K562 (cell line): ENCODE measurements around the gene TBRG1. TPM values are rescaled to one million over a fixed set of nuclear protein-coding genes. Genes with fewer than 3 reads are reported as not detected.

Source experiments
- ARHGAP35 ChIP-seq: fragments of 450-650 bp; IDR thresholded peaks from 2 replicates; pipeline ENCODE4 v1.6.1; 2018; ENCODE audit not compliant: partially characterized antibody
- CC2D1A ChIP-seq: fragments of 450-650 bp; IDR thresholded peaks from 2 replicates; pipeline ENCODE4 v1.6.1; 2017; ENCODE audit warnings: mild to moderate bottlenecking
- DIDO1 ChIP-seq: fragments of 450-650 bp; IDR thresholded peaks from 2 replicates; pipeline ENCODE4 v1.6.1; 2016; ENCODE audit warnings: low read depth, missing biosample characterization, missing genetic modification characterization
- ELF4 ChIP-seq: fragments of 450-650 bp; formaldehyde crosslinking; IDR thresholded peaks from 2 replicates; pipeline ENCODE4 v1.4.0; 2022; ENCODE audit warnings: missing genetic modification characterization
- IFI16 ChIP-seq: fragments of 250-450 bp; sonication (Bioruptor Pico); IDR thresholded peaks from 2 replicates; pipeline ENCODE4 v2.1.2; 2022; ENCODE audit warnings: mild to moderate bottlenecking, inconsistent platforms
- MCM5 ChIP-seq: fragments of 450-650 bp; IDR thresholded peaks from 2 replicates; pipeline ENCODE4 v1.6.1; 2016; ENCODE audit warnings: low read depth
- NFRKB ChIP-seq: fragments of 450-650 bp; IDR thresholded peaks from 2 replicates; pipeline ENCODE4 v1.6.1; 2016; ENCODE audit warnings: low read depth
- PHF8 ChIP-seq: fragments of 200-600 bp; sonication (generic); IDR thresholded peaks from 2 replicates; pipeline ENCODE4 v1.6.1; 2012; ENCODE audit warnings: mixed run types, mild to moderate bottlenecking, inconsistent platforms, low read length, moderate library complexity, borderline replicate concordance
- RHOXF2B ChIP-seq: fragments of 250-450 bp; sonication (Bioruptor Pico); conservative IDR thresholded peaks from 2 replicates; pipeline ENCODE4 v1.5.1; 2021
- RNF2 ChIP-seq: sonication (generic); IDR thresholded peaks from 2 replicates; pipeline ENCODE4 v1.6.1; 2016
- SAP30 ChIP-seq: fragments of 200-600 bp; sonication (generic); IDR thresholded peaks from 2 replicates; pipeline ENCODE4 v1.6.1; 2012; ENCODE audit warnings: borderline replicate concordance, low read depth, mild to moderate bottlenecking, moderate library complexity, low read length, control low read depth, inconsistent platforms; ENCODE audit not compliant: insufficient read depth, poor library complexity, severe bottlenecking
- SNRNP70 ChIP-seq: fragments of 200-400 bp; formaldehyde crosslinking; optimal IDR thresholded peaks from 2 replicates; pipeline ENCODE3; 2017; ENCODE audit warnings: low read depth, low read length
- SPI1 ChIP-seq: IDR thresholded peaks from 2 replicates; pipeline ENCODE4 v1.6.1; 2011; ENCODE audit warnings: low read depth, low read length, control low read depth, borderline replicate concordance
- STAG1 ChIP-seq: sonication (generic); formaldehyde crosslinking; IDR thresholded peaks from 2 replicates; pipeline ENCODE4 v1.5.0; 2020; ENCODE audit warnings: missing genetic modification reagents, borderline replicate concordance
- TBL1XR1 ChIP-seq, 2 experiments: IDR thresholded peaks; 2 replicates each; pipeline ENCODE4 v1.6.1; 2012; ENCODE audit warnings: improper control_type of control experiment in 2 of 2, low read length in 2 of 2, mild to moderate bottlenecking in 1 of 2
- TCF3 ChIP-seq: sonication (generic); formaldehyde crosslinking; IDR thresholded peaks from 2 replicates; pipeline ENCODE4 v1.4.0; 2020; ENCODE audit warnings: mild to moderate bottlenecking, missing genetic modification reagents
- ZC3H4 ChIP-seq: sonication (generic); formaldehyde crosslinking; IDR thresholded peaks from 2 replicates; pipeline ENCODE4 v1.9.0; 2021; ENCODE audit warnings: missing genetic modification reagents, borderline replicate concordance
- ZC3H8 ChIP-seq: fragments of 450-650 bp; IDR thresholded peaks from 2 replicates; pipeline ENCODE4 v1.6.1; 2017
- ZNF217 ChIP-seq: sonication (generic); formaldehyde crosslinking; IDR thresholded peaks from 2 replicates; pipeline ENCODE4 v1.8.0; 2022; ENCODE audit warnings: mild to moderate bottlenecking, missing genetic modification reagents
- ZNF316 ChIP-seq: fragments of 450-650 bp; IDR thresholded peaks from 2 replicates; pipeline ENCODE4 v1.6.1; 2016
- ZNF445 ChIP-seq: fragments of 250-450 bp; sonication (Bioruptor Pico); IDR thresholded peaks from 2 replicates; pipeline ENCODE4 v1.4.0; 2020; ENCODE audit warnings: low read depth, mild to moderate bottlenecking, moderate library complexity
- ZNF655 ChIP-seq: fragments of 250-450 bp; sonication (Bioruptor Pico); IDR thresholded peaks from 2 replicates; pipeline ENCODE4 v1.5.0; 2021
- ZNF76 ChIP-seq: fragments of 250-450 bp; sonication (Bioruptor Pico); IDR thresholded peaks from 2 replicates; pipeline ENCODE4 v1.4.0; 2020; ENCODE audit warnings: mild to moderate bottlenecking, moderate library complexity, borderline replicate concordance
- ZNF77 ChIP-seq: fragments of 250-450 bp; sonication (Bioruptor Pico); IDR thresholded peaks from 2 replicates; pipeline ENCODE4 v1.5.0; 2020
- polyA plus RNA-seq, 8 experiments: library from polyadenylated mRNA; depleted of rRNA in 4 of 8; stranded (reverse) in 5 of 8; unstranded in 3 of 8; fragments of >200 nt; fragmentation: Nextera tagmentation in 2 of 8; fragmentation: Illumina TruSeq in 1 of 8; extraction: Ambion mirVana in 2 of 8; extraction: Trizol in 1 of 8; gene quantifications; 2 replicates each; pipeline versions ENCODE4 v1.2.1 to v1.2.3, GENCODE V29; 2011 to 2014; ENCODE audit warnings: inconsistent platforms in 1 of 8, missing spikeins in 1 of 8
- total RNA-seq, 7 experiments: library from RNA; depleted of rRNA in 6 of 7; stranded (reverse); fragments of >200 nt in 6 of 7; fragmentation: Illumina TruSeq in 2 of 7; extraction: Trizol in 2 of 7; gene quantifications; 2 replicates each; pipeline versions ENCODE4 v1.2.1 to v1.2.3, GENCODE V29; 2011 to 2021; ENCODE audit warnings: low replicate concordance in 1 of 7
- TF ChIP-seq, protein P1 (sequence below), 3 experiments: IDR thresholded peaks in 2 of 3; conservative IDR thresholded peaks in 1 of 3; 2 replicates each; pipeline ENCODE4 v1.5.1; 2011 to 2012; ENCODE audit warnings: low read length in 3 of 3, mild to moderate bottlenecking in 3 of 3, control low read depth in 2 of 3, improper control_type of control experiment in 1 of 3, inconsistent platforms in 1 of 3, low read depth in 1 of 3, mixed read lengths in 1 of 3, moderate library complexity in 1 of 3; ENCODE audit not compliant: insufficient read depth in 2 of 3
- TF ChIP-seq, protein P2 (sequence below): sonication (generic); formaldehyde crosslinking; IDR thresholded peaks from 2 replicates; pipeline ENCODE4 v1.4.0; 2020; ENCODE audit warnings: mild to moderate bottlenecking, missing genetic modification reagents

Gene TBRG1
- total and polyA plus RNA-seq, 9 of the 15 experiments (the other 6 are each of a cell fraction or from before 2014, with no cell fraction given), result 8.7 to 30.0 (median 20.2) TPM

DNA sequence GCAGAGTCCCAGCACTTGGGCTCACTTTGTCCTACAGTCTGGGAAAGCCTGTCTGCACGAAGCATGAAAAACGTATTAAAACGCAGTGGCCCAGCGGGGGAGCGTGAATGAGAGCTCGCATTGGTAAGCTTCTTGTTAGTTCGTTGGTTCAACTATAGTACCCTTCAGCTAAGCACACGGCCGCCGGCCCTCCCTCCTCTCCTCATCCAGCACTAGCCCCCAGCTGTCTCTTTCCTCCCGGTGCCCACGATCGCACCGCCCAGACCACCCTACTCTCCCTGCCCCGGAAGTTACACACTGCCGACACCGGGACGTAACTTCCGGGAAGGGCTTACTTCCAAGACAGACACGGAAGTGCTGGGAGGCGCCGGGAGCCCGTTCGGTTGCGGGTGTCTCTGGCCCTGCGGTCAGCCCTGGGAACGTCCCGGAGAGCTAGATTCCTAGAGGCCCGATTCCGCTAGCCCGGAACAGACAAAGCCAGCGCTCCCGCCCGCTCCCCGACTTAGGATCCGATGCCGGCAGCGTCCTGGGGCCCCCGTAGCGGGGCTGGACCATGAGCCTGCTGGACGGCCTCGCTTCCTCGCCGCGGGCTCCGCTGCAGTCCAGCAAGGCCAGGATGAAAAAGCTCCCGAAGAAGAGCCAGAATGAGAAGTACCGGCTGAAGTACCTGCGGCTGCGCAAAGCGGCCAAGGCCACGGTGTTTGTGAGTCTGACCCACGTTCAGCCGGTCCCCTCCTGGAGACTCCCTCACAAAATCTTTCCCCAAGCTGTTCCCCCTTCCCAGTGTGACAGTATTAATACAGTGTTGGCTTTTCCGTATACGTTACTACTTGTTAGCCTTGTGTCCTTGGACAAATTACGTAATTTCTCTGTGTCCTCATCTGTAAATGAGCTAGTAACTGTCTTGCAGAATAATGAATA is at the start of gene TBRG1 (continued):
- no peak for TF ChIP-seq ZNF655 (CRISPR knock-in tag)
- TF ChIP-seq ZNF76 (CRISPR knock-in tag), result no peak
- no peak for TF ChIP-seq DIDO1 (tag)
- TF ChIP-seq STAG1 (CRISPR knock-in tag), result no peak
- TF ChIP-seq ZNF316, result no peak
- TF ChIP-seq, protein P1, sequence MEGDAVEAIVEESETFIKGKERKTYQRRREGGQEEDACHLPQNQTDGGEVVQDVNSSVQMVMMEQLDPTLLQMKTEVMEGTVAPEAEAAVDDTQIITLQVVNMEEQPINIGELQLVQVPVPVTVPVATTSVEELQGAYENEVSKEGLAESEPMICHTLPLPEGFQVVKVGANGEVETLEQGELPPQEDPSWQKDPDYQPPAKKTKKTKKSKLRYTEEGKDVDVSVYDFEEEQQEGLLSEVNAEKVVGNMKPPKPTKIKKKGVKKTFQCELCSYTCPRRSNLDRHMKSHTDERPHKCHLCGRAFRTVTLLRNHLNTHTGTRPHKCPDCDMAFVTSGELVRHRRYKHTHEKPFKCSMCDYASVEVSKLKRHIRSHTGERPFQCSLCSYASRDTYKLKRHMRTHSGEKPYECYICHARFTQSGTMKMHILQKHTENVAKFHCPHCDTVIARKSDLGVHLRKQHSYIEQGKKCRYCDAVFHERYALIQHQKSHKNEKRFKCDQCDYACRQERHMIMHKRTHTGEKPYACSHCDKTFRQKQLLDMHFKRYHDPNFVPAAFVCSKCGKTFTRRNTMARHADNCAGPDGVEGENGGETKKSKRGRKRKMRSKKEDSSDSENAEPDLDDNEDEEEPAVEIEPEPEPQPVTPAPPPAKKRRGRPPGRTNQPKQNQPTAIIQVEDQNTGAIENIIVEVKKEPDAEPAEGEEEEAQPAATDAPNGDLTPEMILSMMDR (IDR thresholded peaks at IDR 0.05 in 2 of 3, conservative IDR thresholded peaks at IDR 0.05 in 1 of 3; ENCODE audit: insufficient read depth in 2 of 3, low read depth in 1 of 3, low read length in 3 of 3), result no peak
- no peak for TF ChIP-seq MCM5
- peak in 1 of 2 experiments; percentile 16; a peak in 1 of 4 replicates for TF ChIP-seq TBL1XR1 (IDR thresholded peaks at IDR 0.05; ENCODE audit: low read length in 2 of 2)
- TF ChIP-seq, protein P2, sequence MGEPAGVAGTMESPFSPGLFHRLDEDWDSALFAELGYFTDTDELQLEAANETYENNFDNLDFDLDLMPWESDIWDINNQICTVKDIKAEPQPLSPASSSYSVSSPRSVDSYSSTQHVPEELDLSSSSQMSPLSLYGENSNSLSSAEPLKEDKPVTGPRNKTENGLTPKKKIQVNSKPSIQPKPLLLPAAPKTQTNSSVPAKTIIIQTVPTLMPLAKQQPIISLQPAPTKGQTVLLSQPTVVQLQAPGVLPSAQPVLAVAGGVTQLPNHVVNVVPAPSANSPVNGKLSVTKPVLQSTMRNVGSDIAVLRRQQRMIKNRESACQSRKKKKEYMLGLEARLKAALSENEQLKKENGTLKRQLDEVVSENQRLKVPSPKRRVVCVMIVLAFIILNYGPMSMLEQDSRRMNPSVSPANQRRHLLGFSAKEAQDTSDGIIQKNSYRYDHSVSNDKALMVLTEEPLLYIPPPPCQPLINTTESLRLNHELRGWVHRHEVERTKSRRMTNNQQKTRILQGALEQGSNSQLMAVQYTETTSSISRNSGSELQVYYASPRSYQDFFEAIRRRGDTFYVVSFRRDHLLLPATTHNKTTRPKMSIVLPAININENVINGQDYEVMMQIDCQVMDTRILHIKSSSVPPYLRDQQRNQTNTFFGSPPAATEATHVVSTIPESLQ (CRISPR knock-in tag), result no peak
- TF ChIP-seq PHF8, result peak; percentile 91
- no peak; the same call in 1 of the 2 replicates for TF ChIP-seq RHOXF2B (CRISPR knock-in tag)
- TF ChIP-seq ZC3H8, result no peak
- no peak for TF ChIP-seq SNRNP70
- TF ChIP-seq ELF4 (CRISPR knock-in tag), result peak; percentile 61
- TF ChIP-seq ZNF77, result no peak
- TF ChIP-seq ARHGAP35, result no peak
- TF ChIP-seq ZC3H4, result no peak; the same call in 1 of the 2 replicates
- no peak; the same call in 1 of the 2 replicates for TF ChIP-seq CC2D1A
- TF ChIP-seq RNF2, result no peak
- TF ChIP-seq SPI1, result peak; percentile 79
- no peak for TF ChIP-seq ZNF217 (CRISPR knock-in tag)
- no peak for TF ChIP-seq ZNF445 (CRISPR knock-in tag)
- TF ChIP-seq IFI16 (CRISPR knock-in tag), result no peak
- no peak for TF ChIP-seq NFRKB
- TF ChIP-seq TCF3 (CRISPR knock-in tag), result no peak; the same call in 1 of the 2 replicates
- TF ChIP-seq SAP30, result peak; percentile 62
